ENCODE results near the gene CAGE1. TPM values are rescaled to one million over a fixed set of nuclear protein-coding genes. Genes with fewer than 3 reads are reported as not detected.

Gene CAGE1
- total RNA-seq, 1 donor from 2014 or later = 0.19 TPM

DNA sequence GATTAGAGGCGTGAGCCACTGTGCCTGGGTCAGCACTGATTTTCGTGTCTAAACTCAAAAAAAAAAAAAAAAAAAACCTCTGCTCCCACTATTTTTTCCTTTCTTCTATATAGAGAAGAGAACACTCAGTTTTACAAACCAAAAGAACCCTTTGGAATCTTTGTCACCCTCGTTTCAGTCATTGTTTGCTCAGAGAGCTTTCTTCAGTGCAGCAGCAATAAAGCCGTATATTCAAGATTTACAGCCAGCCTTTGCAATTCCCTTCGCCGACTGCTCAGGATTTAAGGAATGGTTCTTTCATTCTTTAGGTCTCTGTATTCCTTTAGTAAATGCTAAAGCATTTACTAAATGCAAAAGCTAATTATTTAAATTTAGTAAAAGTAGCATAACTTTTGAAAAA, 20.2 kb upstream of the CAGE1 start:
- no peak for DNase-seq (ENCODE audit: extremely low spot score, unreplicated experiment)
- no peak for TF ChIP-seq CTCF (IDR thresholded peaks at IDR 0.05)
- Mint-ChIP-seq H3K4me3 (ENCODE audit: unreplicated experiment) (no peak overlapping the region), H3K36me3 (ENCODE audit: unreplicated experiment) (peaks cover 53% of the 10 kb centered on the region), H3K9me3 (ENCODE audit: unreplicated experiment) (no peaks in the 10 kb centered on the region), H3K27ac (ENCODE audit: unreplicated experiment) (no peak overlapping the region), H3K27me3 (ENCODE audit: unreplicated experiment) (no peaks in the 10 kb centered on the region), H3K4me1 (ENCODE audit: unreplicated experiment) (peaks cover 13% of the 10 kb centered on the region)

GRCh38 chr6:7406743-7407142, 17.2 kb upstream of the CAGE1 start:
- H3K36me3 Mint-ChIP-seq (ENCODE audit: unreplicated experiment) = peaks cover 61% of the 10 kb centered on the region
- TF ChIP-seq CTCF (IDR thresholded peaks at IDR 0.05) = no peak
- no peaks in the 10 kb centered on the region for H3K4me1 Mint-ChIP-seq (ENCODE audit: unreplicated experiment)
- no peak overlapping the region for H3K27ac Mint-ChIP-seq (ENCODE audit: unreplicated experiment)
- no peak for DNase-seq (ENCODE audit: extremely low spot score, unreplicated experiment)
- no peaks in the 10 kb centered on the region for H3K27me3 Mint-ChIP-seq (ENCODE audit: unreplicated experiment)
- no peak overlapping the region for H3K4me3 Mint-ChIP-seq (ENCODE audit: unreplicated experiment)
- H3K9me3 Mint-ChIP-seq (ENCODE audit: unreplicated experiment) = no peaks in the 10 kb centered on the region

DNA sequence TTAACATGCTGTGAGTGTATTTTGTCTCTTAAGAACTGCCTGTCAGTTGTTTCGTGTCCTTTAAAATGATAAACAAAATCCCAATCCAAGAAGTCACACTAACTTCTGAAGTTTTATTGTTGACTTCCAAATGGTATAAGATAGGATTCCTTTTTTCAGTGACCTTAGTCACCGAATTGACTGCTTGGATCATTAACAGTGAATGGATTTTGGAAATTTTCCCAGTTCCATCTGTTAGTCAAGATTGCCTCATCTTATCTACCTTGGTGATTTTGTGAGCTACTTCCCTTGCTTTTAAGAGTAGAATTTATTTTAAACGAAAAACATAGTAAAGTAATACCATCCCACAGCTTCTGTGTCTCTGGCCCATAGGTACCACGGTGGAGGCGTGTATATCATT, 15.0 kb upstream of the CAGE1 start:
- H3K9me3 Mint-ChIP-seq (ENCODE audit: unreplicated experiment) = no peaks in the 10 kb centered on the region
- peaks cover 57% of the 10 kb centered on the region for H3K36me3 Mint-ChIP-seq (ENCODE audit: unreplicated experiment)
- H3K27ac Mint-ChIP-seq (ENCODE audit: unreplicated experiment) = no peak overlapping the region
- H3K27me3 Mint-ChIP-seq (ENCODE audit: unreplicated experiment) = no peaks in the 10 kb centered on the region
- H3K4me3 Mint-ChIP-seq (ENCODE audit: unreplicated experiment) = no peak overlapping the region
- no peak for TF ChIP-seq CTCF (IDR thresholded peaks at IDR 0.05)
- DNase-seq (ENCODE audit: extremely low spot score, unreplicated experiment) = no peak
- peaks cover 9% of the 10 kb centered on the region for H3K4me1 Mint-ChIP-seq (ENCODE audit: unreplicated experiment)

- Mint-ChIP-seq H3K36me3 (ENCODE audit: unreplicated experiment) (peaks cover 60% of the 10 kb centered on the region), H3K9me3 (ENCODE audit: unreplicated experiment) (no peaks in the 10 kb centered on the region), H3K27me3 (ENCODE audit: unreplicated experiment) (no peaks in the 10 kb centered on the region), H3K4me1 (ENCODE audit: unreplicated experiment) (peaks cover 9% of the 10 kb centered on the region), H3K27ac (ENCODE audit: unreplicated experiment) (no peak overlapping the region), H3K4me3 (ENCODE audit: unreplicated experiment) (no peak overlapping the region)
- DNase-seq (ENCODE audit: extremely low spot score, unreplicated experiment) = no peak
- no peak for TF ChIP-seq CTCF (IDR thresholded peaks at IDR 0.05)
Observed at GRCh38 chr6:7402716-7403115, 13.2 kb upstream of the CAGE1 start.

GRCh38 chr6:7401075-7401474, 11.5 kb upstream of the CAGE1 start:
- H3K36me3 Mint-ChIP-seq (ENCODE audit: unreplicated experiment) = peaks cover 52% of the 10 kb centered on the region

More at GRCh38 chr6:7401075-7401474, 11.5 kb upstream of the CAGE1 start:
- Mint-ChIP-seq H3K27me3 (ENCODE audit: unreplicated experiment) (no peaks in the 10 kb centered on the region), H3K4me1 (ENCODE audit: unreplicated experiment) (peaks cover 9% of the 10 kb centered on the region), H3K27ac (ENCODE audit: unreplicated experiment) (peak overlapping the region; percentile 53), H3K9me3 (ENCODE audit: unreplicated experiment) (no peaks in the 10 kb centered on the region), H3K4me3 (ENCODE audit: unreplicated experiment) (no peak overlapping the region)
- TF ChIP-seq CTCF (IDR thresholded peaks at IDR 0.05) = no peak
- DNase-seq (ENCODE audit: extremely low spot score, unreplicated experiment) = no peak

Data from osteocyte (in vitro differentiated cells).